COLO668 (cell line): ENCODE measurements around the gene NSUN3.
"Not testable (repeated sequence)": the region's sequence is repeated elsewhere in the genome, so short reads cannot be mapped to it uniquely, and the experiment has no call there.

ENCODE experiments used
- DNase-seq: peaks from one replicate; lab custom pipeline; 2025; ENCODE audit not compliant: unreplicated experiment; lab: John Stamatoyannopoulos, UW

Gene NSUN3

GRCh38 chr3:94066506-94067500 is 3.9 kb downstream of the NSUN3 start:
- DNase-seq, result no peak

DNA sequence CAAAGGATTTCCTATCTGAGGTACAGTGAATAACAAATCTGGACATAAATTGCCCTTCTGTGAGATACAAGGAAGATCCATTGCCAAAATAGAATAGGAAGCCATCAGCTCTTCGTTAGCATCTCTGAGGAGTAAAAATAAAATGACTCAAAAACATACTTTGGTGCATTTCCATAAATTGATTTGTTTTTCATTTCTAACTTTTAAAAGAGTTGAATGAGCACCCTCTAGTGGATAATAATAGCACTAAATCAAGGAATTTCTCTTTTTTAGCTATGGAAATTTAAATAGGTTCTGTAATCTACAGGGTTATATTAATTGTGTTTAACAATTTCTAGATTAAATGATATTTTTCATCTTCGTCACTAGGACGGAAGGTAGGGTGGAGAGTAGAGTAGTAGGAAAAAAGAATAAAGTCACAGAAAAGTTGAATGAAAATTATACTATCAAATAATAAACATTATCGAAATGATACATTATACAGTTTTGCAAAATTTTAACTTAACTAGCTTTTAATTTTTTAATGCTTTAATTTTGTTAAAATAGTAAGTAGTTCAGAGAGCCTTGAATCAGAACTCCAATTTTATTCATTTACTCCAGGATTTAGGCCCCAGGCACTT is 6.4 kb downstream of the NSUN3 start:
- no peak for DNase-seq

DNA sequence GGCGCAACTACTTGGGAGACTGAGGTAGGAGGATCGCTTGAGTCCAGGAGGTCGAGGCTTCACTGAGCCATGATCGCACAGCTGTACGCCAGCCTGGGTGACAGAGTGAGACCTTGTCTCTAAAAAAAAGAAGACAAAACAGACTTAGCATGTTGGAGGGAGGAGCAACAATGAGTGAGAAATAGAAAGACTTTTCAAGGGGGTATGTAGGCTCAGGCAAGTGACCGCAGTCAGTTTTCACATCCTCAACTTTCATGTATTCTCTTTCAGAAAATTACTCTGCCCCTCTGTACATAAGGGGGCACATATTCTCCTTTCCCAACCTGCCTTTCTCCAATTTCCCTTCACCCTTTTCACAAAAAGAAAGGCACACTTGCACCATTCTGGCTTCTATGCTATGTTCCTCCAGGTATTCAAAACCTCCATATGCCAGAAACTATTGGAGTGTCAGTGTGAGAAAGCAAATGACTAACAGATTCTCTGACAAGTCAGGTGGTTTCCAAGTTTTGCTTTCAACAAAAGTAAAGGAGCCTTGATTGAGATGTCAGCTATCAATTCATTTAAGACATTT is 7.6 kb downstream of the NSUN3 start:
- no peak for DNase-seq

GRCh38 chr3:94071713-94072284 is 8.9 kb downstream of the NSUN3 start:
- no peak for DNase-seq

GRCh38 chr3:94076055-94076454 is 13.2 kb downstream of the NSUN3 start:
- DNase-seq, result no peak

GRCh38 chr3:94080552-94080951 is 17.7 kb downstream of the NSUN3 start:
- DNase-seq, result peak; percentile 8

GRCh38 chr3:94081884-94082283 is 19.0 kb downstream of the NSUN3 start:
- DNase-seq, result no peak

GRCh38 chr3:94082391-94082937 is 19.6 kb downstream of the NSUN3 start:
- peak; percentile 27 for DNase-seq

DNA sequence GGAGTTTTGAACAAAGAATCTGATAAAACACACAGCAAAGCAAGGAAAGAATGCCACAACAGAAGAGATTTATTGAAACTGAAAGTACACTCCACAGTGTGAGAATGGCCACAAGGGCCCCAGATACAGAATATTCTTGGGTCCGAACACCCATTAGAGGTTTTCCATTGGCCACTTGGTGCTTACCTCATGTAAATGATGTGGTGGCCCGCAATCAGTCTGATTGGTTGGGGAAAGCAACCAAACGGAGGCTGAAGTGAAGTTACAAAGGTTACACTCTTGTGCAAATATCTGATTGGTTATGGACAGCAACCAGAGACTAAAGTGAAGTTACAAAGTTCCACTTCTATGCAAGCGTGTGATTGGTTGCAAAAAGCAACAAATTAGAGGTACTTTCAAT is 20.4 kb downstream of the NSUN3 start:
- DNase-seq, result no peak

- DNase-seq, result no peak
Observed at GRCh38 chr3:94089126-94089525, 26.3 kb downstream of the NSUN3 start.

DNA sequence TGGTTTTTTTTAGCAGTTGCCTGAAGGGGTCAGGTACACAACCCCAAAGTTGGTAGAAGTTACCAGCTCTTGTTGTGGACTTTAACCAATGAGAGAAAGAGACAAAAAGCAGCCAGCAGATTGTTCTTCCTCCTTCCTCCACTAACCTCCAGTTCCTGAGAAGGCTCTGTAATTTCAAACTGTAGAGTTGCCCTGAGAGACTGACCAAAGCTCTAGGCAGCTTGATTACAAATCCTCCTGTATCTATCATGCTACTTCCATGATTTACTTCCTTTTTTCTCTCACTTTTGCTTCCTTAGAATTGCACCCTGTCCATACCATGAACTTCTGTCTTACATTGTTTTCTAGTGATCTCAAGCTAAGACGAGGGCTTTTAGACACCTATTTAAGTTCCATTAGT is 29.2 kb downstream of the NSUN3 start:
- DNase-seq, result no peak

GRCh38 chr3:94093151-94093550 is 30.3 kb downstream of the NSUN3 start:
- DNase-seq, result no peak

DNA sequence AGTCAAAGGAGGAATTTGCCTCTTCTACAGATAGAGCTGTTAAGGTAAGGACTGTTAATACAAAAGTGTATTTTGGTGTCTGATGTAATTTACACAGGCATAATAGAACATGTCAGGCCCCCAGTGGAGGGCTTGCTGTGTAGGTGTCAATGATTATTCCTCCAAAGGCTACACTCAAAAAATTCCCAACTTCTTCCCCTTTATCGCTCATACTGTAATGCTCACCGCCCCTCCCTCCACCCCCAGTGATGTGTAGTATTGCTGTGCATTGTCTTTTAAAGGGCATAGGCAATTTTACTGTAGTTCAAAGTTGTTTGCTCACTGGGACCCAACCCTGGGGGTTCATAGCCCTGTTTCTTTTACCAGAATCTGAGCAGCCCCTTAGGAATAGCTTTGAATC is 32.2 kb downstream of the NSUN3 start:
- no peak for DNase-seq

DNA sequence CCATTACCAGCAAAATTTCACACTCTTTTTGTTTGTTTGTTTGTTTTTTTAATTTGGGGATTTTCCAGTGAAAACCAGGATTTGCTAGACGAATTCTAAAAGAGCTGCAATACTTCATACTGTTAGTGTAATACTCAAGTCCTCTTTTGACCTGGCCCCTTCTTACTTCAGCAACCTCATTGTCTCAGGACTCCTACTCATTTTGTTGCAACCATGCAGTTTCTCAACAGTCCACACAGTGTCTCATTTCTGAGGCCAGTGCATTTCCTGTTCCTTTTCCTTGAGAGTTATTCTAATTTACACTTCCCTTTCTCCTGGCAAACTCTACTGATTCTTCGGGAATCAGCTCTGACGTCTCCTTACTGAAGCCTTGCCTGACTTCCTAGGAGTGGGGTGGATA is 35.6 kb downstream of the NSUN3 start:
- DNase-seq, result no peak

- no peak for DNase-seq
Observed at GRCh38 chr3:94099311-94099710, 36.5 kb downstream of the NSUN3 start.

DNA sequence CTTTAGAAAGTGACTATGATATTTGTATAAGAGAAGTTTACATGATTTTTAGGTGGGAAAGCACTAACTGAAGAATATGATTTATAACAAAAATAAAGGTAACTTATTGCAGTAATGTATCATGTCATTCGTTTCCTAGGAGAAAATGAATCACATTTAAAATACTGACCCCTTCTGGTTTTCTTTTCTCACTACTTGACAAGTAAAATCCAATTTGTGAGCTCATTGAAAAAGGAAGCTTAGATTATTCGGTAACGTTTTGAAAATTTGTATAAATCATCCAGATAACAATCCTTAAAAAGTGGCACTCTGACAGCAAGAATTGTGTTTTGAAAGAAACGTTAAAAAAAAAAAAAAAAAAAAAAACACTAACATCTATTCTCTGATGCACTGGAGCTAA is 39.0 kb downstream of the NSUN3 start:
- DNase-seq, result no peak

DNA sequence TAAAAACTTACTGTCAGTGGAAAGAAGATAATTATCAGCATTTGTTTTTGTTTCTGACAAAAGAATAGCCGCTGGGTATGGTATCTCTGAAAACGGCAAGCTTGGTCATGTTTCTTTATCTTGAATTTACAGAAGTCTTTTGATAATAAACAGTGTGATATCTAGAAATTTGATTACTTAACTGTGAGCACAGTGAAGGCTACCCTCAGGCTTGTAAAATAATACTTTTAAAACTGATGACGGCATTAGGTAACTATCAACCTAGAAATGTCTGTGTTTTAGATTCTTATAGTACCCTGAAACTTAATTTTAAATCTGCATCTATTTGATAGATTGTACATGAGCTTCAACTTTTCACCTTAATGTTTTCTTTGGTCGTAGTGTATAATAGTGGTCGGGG is 43.4 kb downstream of the NSUN3 start:
- no peak for DNase-seq

- DNase-seq, result not testable (repeated sequence)
Observed at GRCh38 chr3:94110232-94110631, 47.4 kb downstream of the NSUN3 start.

GRCh38 chr3:94110854-94111253 is 48.0 kb downstream of the NSUN3 start:
- no peak for DNase-seq

DNA sequence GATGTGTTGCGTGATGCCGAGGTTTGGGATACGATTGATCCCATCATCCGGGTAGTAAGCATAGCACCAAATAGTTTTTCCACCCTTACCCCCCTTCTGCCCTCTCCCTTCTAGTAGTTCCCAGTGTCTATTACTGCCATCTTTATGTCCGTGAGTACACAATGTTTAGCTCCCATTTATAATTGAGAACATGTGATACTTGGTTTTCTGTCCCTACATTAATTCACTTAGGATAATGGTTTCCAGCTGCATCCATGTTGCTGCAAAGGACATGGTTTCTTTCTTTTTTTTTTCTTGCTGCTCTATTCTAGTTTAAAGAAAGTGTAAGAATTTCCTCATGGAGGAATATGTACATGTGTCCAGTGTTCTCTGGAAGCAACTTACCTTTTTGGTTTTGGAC is 51.8 kb downstream of the NSUN3 start:
- DNase-seq, result no peak

DNA sequence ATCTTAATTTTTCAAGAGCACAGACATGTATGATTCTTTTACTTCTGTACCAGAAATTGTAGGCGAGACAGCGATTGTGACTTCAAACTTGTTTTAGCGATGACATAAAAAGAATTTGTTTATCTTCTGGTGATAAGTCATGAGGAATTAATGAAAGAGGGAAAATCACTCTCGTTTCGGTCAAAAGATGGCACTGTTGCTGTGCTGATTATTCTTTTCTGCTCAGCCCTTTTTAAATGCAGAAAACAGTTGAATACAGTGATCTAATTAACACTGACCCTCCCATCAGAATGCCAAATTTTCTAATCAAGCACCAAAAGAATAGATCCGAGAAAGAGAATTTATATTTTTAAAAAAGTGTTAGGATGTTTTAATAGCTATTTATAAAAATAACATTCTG is 52.6 kb downstream of the NSUN3 start:
- DNase-seq, result no peak
